Adrenal gland (tissue), 12 donors: ENCODE results near the gene FCSK. TPM values are rescaled to one million over a fixed set of nuclear protein-coding genes. Genes with fewer than 3 reads are reported as not detected.

ENCODE experiments used
- DNase-seq, 7 donors: peaks; one replicate each; pipeline ENCODE4 v3.0.0-alpha.2; 2019 to 2020
- H3K27ac ChIP-seq, 5 donors: fragments of 200-600 bp; sonication (generic) in 4 of 5; 1 replicate in 3 of 5; 2 replicates in 2 of 5; pipeline versions ENCODE4 v1.5.1 to v1.8.0; 2016 to 2020; ENCODE audit warnings: mild to moderate bottlenecking in 1 of 5
- H3K27me3 ChIP-seq: fragments of 200-600 bp; 2 replicates; pipeline ENCODE4 v1.8.0; 2021
- H3K36me3 ChIP-seq, 2 donors: fragments of 200-600 bp; replicated peaks in 1 of 2; 1 replicate in 1 of 2; 2 replicates in 1 of 2; pipeline versions ENCODE4 v1.5.1 to v1.8.0; 2018 to 2022
- H3K4me1 ChIP-seq, 2 donors: fragments of 200-600 bp; replicated peaks in 1 of 2; 1 replicate in 1 of 2; 2 replicates in 1 of 2; pipeline versions ENCODE4 v1.5.1 to v1.8.0; 2018 to 2021
- H3K4me3 ChIP-seq, 4 donors: fragments of 200-600 bp; sonication (generic) in 3 of 4; one replicate each; pipeline ENCODE4 v1.5.1; 2016 to 2018
- H3K9me3 ChIP-seq, 3 donors: fragments of 200-600 bp; sonication (generic) in 1 of 3; replicated peaks in 1 of 3; 1 replicate in 2 of 3; 2 replicates in 1 of 3; pipeline versions ENCODE4 v1.5.1 to v1.8.0; 2016 to 2021
- CTCF ChIP-seq, 6 experiments: fragments of 450-650 bp in 4 of 6; fragments of 200-600 bp in 2 of 6; sonication (generic) in 1 of 6; IDR thresholded peaks; 1 replicate in 5 of 6; 2 replicates in 1 of 6; pipeline versions ENCODE4 v1.5.1 to v1.8.0; 2016 to 2021; ENCODE audit warnings: antibody characterized with exemption in 6 of 6, mild to moderate bottlenecking in 2 of 6, moderate library complexity in 1 of 6
- POLR2A ChIP-seq, 2 donors: fragments of 450-650 bp; IDR thresholded peaks; one replicate each; pipeline ENCODE4 v1.6.1; 2017; ENCODE audit warnings: antibody characterized with exemption in 2 of 2, mild to moderate bottlenecking in 2 of 2, moderate library complexity in 1 of 2
- WGBS, 4 donors: extraction: QIAGEN DNeasy Blood & Tissue Kit in 2 of 4; methylation state at CpG; one replicate each; pipeline versions ENCODE4 v1.1.5 to v1.1.7; 2013 to 2017; 5-methylcytosine and 5-hydroxymethylcytosine counted together
- intact Hi-C, 2 donors: fragments of 100-400 bp; cut with DNase I; formaldehyde crosslinking; loops; one replicate each; pipeline versions ENCODE4 v1.14.1 to v1.15.0; 2022 to 2023
- polyA plus RNA-seq, 3 donors: library from polyadenylated mRNA; stranded (reverse); fragments of 200-250 nt in 2 of 3; fragments of 350-450 nt in 1 of 3; fragmentation: Illumina TruSeq in 1 of 3; extraction: RNeasy Lipid Tissue Mini Kit (QIAGEN cat#74804) in 1 of 3; gene quantifications; one replicate each; pipeline ENCODE4 v1.2.3, GENCODE V29; 2013 to 2014
- total RNA-seq, 9 donors: library from RNA; depleted of rRNA in 4 of 9; stranded (reverse); fragments of >200 nt in 4 of 9; fragments of 120-200 nt in 1 of 9; fragmentation: NEBNext Ultra II Directional in 1 of 9; extraction: Animal tissue kit (Norgen Biotek cat#: 25700) in 1 of 9; gene quantifications; one replicate each; pipeline versions ENCODE4 v1.1.0 to v1.2.4, GENCODE V29; 2013 to 2023
- donor health status: healthy with polysubstance abuse.
- donor health status: Bipolar disorder and iron deficiency.
- donor health status: DM: yes; HTN: yes; CAD: no.
- donor health status: DM: no; HTN: no; CAD: no.
- donor health status: DM: no; HTN: no; CAD: no.
- donor health status: DM: yes; HTN: yes; CAD: no.

FCSK gene
- total and polyA plus RNA-seq, 12 donors: 5.2 to 34.8 (median 23.0) TPM

- peaks cover 4 to 6% of the 10 kb centered on the region in 2 donors for H3K4me1 ChIP-seq
- DNase-seq: no peak
- TF ChIP-seq CTCF (IDR thresholded peaks at IDR 0.05) (no peak), POLR2A (IDR thresholded peaks at IDR 0.05) (no peak)
- H3K27me3 ChIP-seq: no peaks in the 10 kb centered on the region
- intact Hi-C loops: no loop called here
- H3K27ac ChIP-seq: no peak overlapping the region
- H3K36me3 ChIP-seq: peaks cover 0 to 35% of the 10 kb centered on the region in 2 donors
- H3K4me3 ChIP-seq: no peak overlapping the region
- H3K9me3 ChIP-seq: no peaks in the 10 kb centered on the region
- 90 to 94% (median 92%) methylated on average over 16 to 21 of the region's 21 CpGs for WGBS, 4 donors
Measured at GRCh38 chr16:70473446-70474319, 19.3 kb downstream of the FCSK start.

GRCh38 chr16:70474320-70475053 is 20.1 kb downstream of the FCSK start:
- intact Hi-C loops: no loop called here
- DNase-seq: no peak
- H3K27me3 ChIP-seq: no peaks in the 10 kb centered on the region
- WGBS, 4 donors: 70 to 96% (median 95%) methylated on average over 2 to 22 of the region's 22 CpGs; no CpG with 5 or more reads in 1 of the 4 donors
- H3K4me3 ChIP-seq: no peak overlapping the region
- H3K27ac ChIP-seq: no peak overlapping the region
- peaks cover 0 to 44% of the 10 kb centered on the region in 2 donors for H3K36me3 ChIP-seq
- TF ChIP-seq POLR2A (IDR thresholded peaks at IDR 0.05): no peak
- no peaks in the 10 kb centered on the region for H3K9me3 ChIP-seq
- peaks cover 4 to 6% of the 10 kb centered on the region in 2 donors for H3K4me1 ChIP-seq

DNA sequence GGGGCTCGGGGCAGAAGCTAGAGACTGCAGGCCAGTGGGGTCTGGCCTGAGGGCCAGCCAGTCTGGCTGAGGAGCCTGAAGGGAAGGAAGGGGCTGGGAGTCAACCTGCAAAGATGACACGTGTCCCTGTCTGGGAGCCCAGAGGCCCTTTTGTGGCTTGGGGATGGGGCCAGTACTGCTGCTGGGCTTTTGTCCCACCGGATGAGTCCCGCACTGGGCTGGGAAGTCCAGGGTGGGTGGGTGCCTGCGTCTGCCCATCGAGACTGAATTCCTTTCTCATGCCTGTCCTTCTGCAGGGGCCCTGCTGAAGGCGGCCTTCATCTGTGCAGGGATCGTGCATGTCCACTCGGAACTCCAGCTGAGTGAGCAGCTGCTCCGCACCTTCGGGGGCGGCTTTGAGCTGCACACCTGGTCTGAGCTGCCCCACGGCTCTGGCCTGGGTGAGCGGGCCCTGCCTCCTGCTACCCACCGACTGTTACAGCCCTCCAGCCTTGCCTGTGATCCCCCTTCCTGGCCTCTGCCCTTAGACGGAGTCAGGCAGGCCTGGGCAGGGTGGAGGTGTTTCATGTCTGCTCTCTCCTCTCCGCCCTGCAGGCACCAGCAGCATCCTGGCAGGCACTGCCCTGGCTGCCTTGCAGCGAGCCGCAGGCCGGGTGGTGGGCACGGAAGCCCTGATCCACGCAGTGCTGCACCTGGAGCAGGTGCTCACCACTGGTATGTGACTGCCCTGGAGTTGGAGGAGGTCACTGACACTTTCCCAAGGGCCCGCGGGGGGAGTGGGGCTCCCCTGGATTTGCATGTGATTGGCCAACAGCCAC is 20.9 kb downstream of the FCSK start:
- peaks cover 0 to 49% of the 10 kb centered on the region in 2 donors for H3K36me3 ChIP-seq
- no peak for DNase-seq
- TF ChIP-seq CTCF (IDR thresholded peaks at IDR 0.05) (no peak), POLR2A (IDR thresholded peaks at IDR 0.05) (no peak)
- 76 to 92% (median 86%) methylated on average over 2 to 24 of the region's 24 CpGs for whole genome bisulfite sequencing, 4 donors
- no peak overlapping the region for H3K27ac ChIP-seq
- H3K4me3 ChIP-seq: no peak overlapping the region
- no peaks in the 10 kb centered on the region for H3K9me3 ChIP-seq
- H3K4me1 ChIP-seq: peaks cover 4 to 6% of the 10 kb centered on the region in 2 donors
- no peaks in the 10 kb centered on the region for H3K27me3 ChIP-seq
- intact Hi-C loops: no loop called here

GRCh38 chr16:70476272-70477020 is 22.1 kb downstream of the FCSK start:
- Histone ChIP-seq H3K9me3 (no peaks in the 10 kb centered on the region), H3K4me3 (no peak overlapping the region), H3K4me1 (peaks cover 0 to 4% of the 10 kb centered on the region in 2 donors), H3K27me3 (no peaks in the 10 kb centered on the region), H3K36me3 (peaks cover 0 to 61% of the 10 kb centered on the region in 2 donors), H3K27ac (peak overlapping the region in 1 of 5 donors; percentile 33)
- peak in 2 of 7 donors; percentile 40 to 60 for DNase-seq
- intact Hi-C loops: no loop called here
- 78 to 84% (median 83%) methylated on average over 12 to 13 of the region's 13 CpGs for WGBS, 4 donors
- TF ChIP-seq POLR2A (IDR thresholded peaks at IDR 0.05) (no peak), CTCF (IDR thresholded peaks at IDR 0.05) (no peak)
